Activated CD4-positive, alpha-beta memory T cell treated with anti-CD3 and anti-CD28 coated beads for 36 hours (primary cell): ENCODE data around the gene PNKD. TPM values are rescaled to one million over a fixed set of nuclear protein-coding genes. Genes with fewer than 3 reads are reported as not detected.

ENCODE experiments used
- CTCF ChIA-PET: fragments of 350-600 bp; sonication (Branson Sonifier 250); formaldehyde crosslinking; loops from one replicate; lab custom pipeline; 2021; ENCODE audit warnings: antibody characterized with exemption, inconsistent platforms; lab: Charles Lee
- POLR2A ChIA-PET: fragments of 350-600 bp; sonication (Branson Sonifier 250); formaldehyde crosslinking; loops from one replicate; lab custom pipeline; 2021; ENCODE audit warnings: antibody characterized with exemption; lab: Charles Lee
- DNase-seq: peaks from one replicate; pipeline ENCODE4 v3.0.0-alpha.2; 2020
- H3K27ac Mint-ChIP-seq: one replicate; pipeline ENCODE4 v1.8.0; 2021; ENCODE audit warnings: mixed read lengths
- H3K27me3 Mint-ChIP-seq: one replicate; pipeline ENCODE4 v1.8.0; 2021; ENCODE audit warnings: mixed read lengths
- H3K36me3 Mint-ChIP-seq: one replicate; pipeline ENCODE4 v1.8.0; 2021; ENCODE audit warnings: mixed read lengths
- H3K4me1 Mint-ChIP-seq: one replicate; pipeline ENCODE4 v1.8.0; 2021; ENCODE audit warnings: low read depth, mixed read lengths
- H3K4me3 Mint-ChIP-seq: one replicate; pipeline ENCODE4 v1.8.0; 2021; ENCODE audit warnings: mild to moderate bottlenecking, mixed read lengths
- H3K9me3 Mint-ChIP-seq: one replicate; pipeline ENCODE4 v1.8.0; 2021; ENCODE audit warnings: mixed read lengths
- intact Hi-C: fragments of 100-400 bp; cut with micrococcal nuclease; formaldehyde crosslinking; loops from one replicate; pipeline ENCODE4 v1.15.1; 2023
- total RNA-seq, 2 experiments: library from RNA; stranded (reverse); gene quantifications; one replicate each; pipeline ENCODE4 v1.2.3, GENCODE V29; 2021

PNKD gene
- total RNA-seq, 2 experiments from 2014 or later: 18.4 to 19.4 TPM

GRCh38 chr2:218256612-218257350, 13.5 kb upstream of the PNKD start:
- ChIA-PET POLR2A (interaction anchor here (0.9 to 1.8 kb wide), 6 partner anchors 8 to 68 kb away, joined by 3 to 11 read pairs (median 3); no protein-coding TSS in a partner anchor), CTCF (interaction anchor here (0.7 to 4.2 kb wide), 20 partner anchors 9 to 85 kb away, joined by 3 to 28 read pairs (median 5); partner anchors contain the start of genes AAMP, ARPC2 and PNKD)
- H3K27ac Mint-ChIP-seq: peak overlapping the region; percentile 84
- H3K27me3 Mint-ChIP-seq: no peaks in the 10 kb centered on the region
- intact Hi-C loops: loop anchor here (1.0 to 5.0 kb wide), 5 partner anchors 14 to 89 kb away; partner anchors contain the start of genes AAMP, CXCR1 and PNKD
- H3K4me3 Mint-ChIP-seq: no peak overlapping the region
- H3K36me3 Mint-ChIP-seq: peaks cover 31% of the 10 kb centered on the region
- DNase-seq: no peak
- no peaks in the 10 kb centered on the region for H3K9me3 Mint-ChIP-seq
- peaks cover 30% of the 10 kb centered on the region for H3K4me1 Mint-ChIP-seq

GRCh38 chr2:218257390-218257981, 12.8 kb upstream of the PNKD start:
- peak; percentile 85 for DNase-seq
- CTCF ChIA-PET: interaction anchor here (0.7 to 4.2 kb wide), 18 partner anchors 9 to 73 kb away, joined by 3 to 28 read pairs (median 5); partner anchors contain the start of genes AAMP, ARPC2 and PNKD
- intact Hi-C loops: loop anchor here (1.0 to 5.0 kb wide), 5 partner anchors 13 to 90 kb away; partner anchors contain the start of genes AAMP, CXCR1 and PNKD
- POLR2A ChIA-PET: interaction anchor here (0.9 to 1.7 kb wide), 6 partner anchors 7 to 69 kb away, joined by 3 to 11 read pairs (median 3); no protein-coding TSS in a partner anchor
- Mint-ChIP-seq H3K9me3 (no peaks in the 10 kb centered on the region), H3K27ac (peak overlapping the region; percentile 84), H3K36me3 (peaks cover 25% of the 10 kb centered on the region), H3K4me1 (peaks cover 25% of the 10 kb centered on the region), H3K27me3 (no peaks in the 10 kb centered on the region), H3K4me3 (no peak overlapping the region)

DNA sequence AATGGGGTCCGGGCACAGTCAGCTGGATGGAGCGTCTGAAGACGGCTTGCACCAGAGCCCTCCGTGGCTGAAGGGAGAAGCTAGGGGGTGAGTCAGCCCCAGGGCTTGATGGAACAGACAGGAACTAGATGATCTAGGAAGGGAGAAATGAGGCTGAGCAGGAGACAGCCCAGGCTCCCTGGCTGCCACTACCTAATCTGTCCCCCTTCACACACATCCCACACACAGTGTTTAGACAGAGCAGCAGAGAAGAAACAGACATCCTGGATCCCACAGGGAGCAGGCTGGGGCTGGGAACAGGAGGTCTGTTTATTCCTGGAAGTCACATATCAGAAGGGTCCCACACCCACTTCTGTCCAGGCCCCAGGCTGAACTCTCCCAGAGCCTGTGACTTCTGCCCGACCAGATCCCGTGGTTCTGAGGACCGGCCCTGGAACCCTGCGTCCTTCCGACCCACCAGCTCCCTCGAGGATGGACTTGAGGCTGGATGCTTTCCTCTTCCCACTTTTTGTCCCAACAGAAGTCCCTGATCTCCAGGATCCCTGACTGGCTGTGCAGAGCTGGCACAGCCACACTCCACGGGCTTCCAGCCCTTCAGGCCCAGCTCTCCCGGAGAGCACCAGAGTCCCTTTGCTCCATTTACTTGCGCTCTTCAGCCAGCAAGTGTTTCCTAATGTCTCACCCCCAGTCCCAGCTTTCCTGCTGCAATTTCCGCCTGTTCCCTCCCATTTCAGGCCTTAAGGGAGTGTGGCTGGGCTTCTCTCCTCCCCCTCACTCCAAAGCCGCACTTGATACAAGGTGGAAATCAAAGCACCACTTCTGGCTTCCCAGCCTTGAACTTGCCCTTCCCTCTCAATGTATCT, 11.0 kb upstream of the PNKD start:
- Mint-ChIP-seq H3K36me3 (peaks cover 14% of the 10 kb centered on the region), H3K27me3 (no peaks in the 10 kb centered on the region), H3K4me1 (peaks cover 29% of the 10 kb centered on the region), H3K4me3 (no peak overlapping the region), H3K27ac (no peak overlapping the region), H3K9me3 (no peaks in the 10 kb centered on the region)
- CTCF ChIA-PET: interaction anchor here (0.6 to 3.8 kb wide), 6 partner anchors 12 to 73 kb away, joined by 3 to 28 read pairs (median 4); partner anchors contain the start of genes AAMP and PNKD
- intact Hi-C loops: loop anchor here (5.0 kb wide), 1 partner anchor 92 kb away; the partner anchor contains the start of gene CXCR1
- no peak for DNase-seq
- POLR2A ChIA-PET: no interaction called here

GRCh38 chr2:218260166-218260565, 10.2 kb upstream of the PNKD start:
- CTCF ChIA-PET: interaction anchor here (1.2 to 3.8 kb wide), 3 partner anchors 11 to 74 kb away, joined by 3 to 28 read pairs (median 4); partner anchors contain the start of genes AAMP and PNKD
- no peak for DNase-seq
- H3K9me3 Mint-ChIP-seq: no peaks in the 10 kb centered on the region
- peaks cover 9% of the 10 kb centered on the region for H3K36me3 Mint-ChIP-seq
- H3K27ac Mint-ChIP-seq: no peak overlapping the region
- POLR2A ChIA-PET: no interaction called here
- H3K4me1 Mint-ChIP-seq: peaks cover 23% of the 10 kb centered on the region
- no peaks in the 10 kb centered on the region for H3K27me3 Mint-ChIP-seq
- no peak overlapping the region for H3K4me3 Mint-ChIP-seq
- intact Hi-C loops: no loop called here

DNA sequence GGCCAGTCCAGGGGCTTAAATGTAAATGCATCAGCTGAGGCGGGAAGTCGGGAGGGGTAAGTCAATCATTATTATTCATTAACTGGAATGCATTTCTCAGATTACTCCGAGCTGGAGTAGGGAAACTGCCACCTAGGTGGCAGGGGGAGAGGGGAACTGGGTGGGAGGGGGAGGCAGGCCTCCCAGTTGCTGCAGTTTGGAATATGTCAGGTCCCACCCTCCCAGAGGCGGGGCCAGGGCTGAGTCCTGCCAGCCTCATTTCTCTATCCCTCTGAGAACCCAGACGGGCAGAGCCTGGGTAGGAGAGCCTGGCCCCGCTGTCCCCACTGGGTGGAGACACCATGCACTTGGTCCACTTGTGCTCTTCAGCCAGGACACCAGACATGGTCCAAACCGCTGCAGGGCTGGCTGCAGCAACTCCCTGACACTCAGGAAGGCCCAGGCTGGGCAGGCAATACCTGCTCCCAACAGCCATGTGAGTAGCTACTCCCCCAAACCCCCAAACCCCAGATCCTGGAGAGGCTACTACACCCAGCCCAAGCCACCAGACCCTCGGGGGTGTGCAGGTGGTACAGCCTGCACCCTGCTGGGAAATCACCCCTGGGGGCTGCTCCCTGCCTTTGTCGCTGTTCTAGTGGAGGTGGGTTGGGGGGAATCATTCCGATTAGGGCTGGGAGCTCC, 9.4 kb upstream of the PNKD start, which contains the start of gene GPBAR1:
Gene GPBAR1 (plus strand): TSS at position 274 of the 681 bp plus-strand sequence. CDS start 1,710 bp downstream, outside the sequence.
- Mint-ChIP-seq H3K36me3 (peaks cover 6% of the 10 kb centered on the region), H3K4me3 (no peak within 1 kb of the TSS), H3K27me3 (no peaks in the 10 kb centered on the region), H3K4me1 (peaks cover 19% of the 10 kb centered on the region), H3K27ac (no peak within 1 kb of the TSS), H3K9me3 (no peaks in the 10 kb centered on the region)
- POLR2A ChIA-PET: interaction anchor here (1.8 kb wide), 1 partner anchor 8 kb away, joined by 4 read pairs; no protein-coding TSS in a partner anchor
- CTCF ChIA-PET: interaction anchor here (1.7 to 1.8 kb wide), 2 partner anchors 10 to 75 kb away, joined by 4 to 5 read pairs; no protein-coding TSS in a partner anchor
- DNase-seq: no peak
- intact Hi-C loops: no loop called here

- Mint-ChIP-seq H3K4me1 (peaks cover 16% of the 10 kb centered on the region), H3K27ac (no peak overlapping the region), H3K27me3 (no peaks in the 10 kb centered on the region), H3K4me3 (no peak overlapping the region), H3K36me3 (peaks cover 5% of the 10 kb centered on the region), H3K9me3 (no peaks in the 10 kb centered on the region)
- POLR2A ChIA-PET: interaction anchor here (0.6 to 1.8 kb wide), 2 partner anchors 9 to 61 kb away, joined by 4 to 6 read pairs; no protein-coding TSS in a partner anchor
- no peak for DNase-seq
- intact Hi-C loops: no loop called here
- CTCF ChIA-PET: interaction anchor here (1.8 kb wide), 1 partner anchor 10 kb away, joined by 5 read pairs; no protein-coding TSS in a partner anchor
These were observed 8.7 kb upstream of the PNKD start for GRCh38 chr2:218261423-218262236.

DNA sequence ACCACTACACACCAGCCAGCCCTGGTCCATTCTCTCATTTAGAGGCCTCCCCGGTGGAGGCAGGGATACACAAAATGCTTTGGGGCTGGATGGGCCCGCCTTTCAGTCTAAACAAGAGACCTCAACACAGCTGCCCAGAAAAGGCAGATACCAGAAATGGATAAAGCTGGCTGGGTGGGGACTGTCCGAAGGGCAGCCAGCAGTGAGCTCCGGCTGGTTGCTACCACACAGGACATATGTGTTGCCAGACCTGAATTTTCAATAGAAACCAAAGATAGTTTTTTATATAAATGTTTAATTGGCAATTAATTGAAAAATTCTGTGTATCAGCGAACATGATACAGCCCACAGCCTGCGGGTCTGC, 8.1 kb upstream of the PNKD start:
- intact Hi-C loops: no loop called here
- POLR2A ChIA-PET: interaction anchor here (0.6 to 1.8 kb wide), 2 partner anchors 10 to 61 kb away, joined by 4 to 6 read pairs; no protein-coding TSS in a partner anchor
- DNase-seq: no peak
- H3K4me1 Mint-ChIP-seq: peaks cover 12% of the 10 kb centered on the region
- H3K27me3 Mint-ChIP-seq: no peaks in the 10 kb centered on the region
- CTCF ChIA-PET: interaction anchor here (1.8 kb wide), 1 partner anchor 9 kb away, joined by 5 read pairs; no protein-coding TSS in a partner anchor
- H3K9me3 Mint-ChIP-seq: no peaks in the 10 kb centered on the region
- no peak overlapping the region for H3K27ac Mint-ChIP-seq
- H3K36me3 Mint-ChIP-seq: peaks cover 10% of the 10 kb centered on the region
- H3K4me3 Mint-ChIP-seq: no peak overlapping the region

DNA sequence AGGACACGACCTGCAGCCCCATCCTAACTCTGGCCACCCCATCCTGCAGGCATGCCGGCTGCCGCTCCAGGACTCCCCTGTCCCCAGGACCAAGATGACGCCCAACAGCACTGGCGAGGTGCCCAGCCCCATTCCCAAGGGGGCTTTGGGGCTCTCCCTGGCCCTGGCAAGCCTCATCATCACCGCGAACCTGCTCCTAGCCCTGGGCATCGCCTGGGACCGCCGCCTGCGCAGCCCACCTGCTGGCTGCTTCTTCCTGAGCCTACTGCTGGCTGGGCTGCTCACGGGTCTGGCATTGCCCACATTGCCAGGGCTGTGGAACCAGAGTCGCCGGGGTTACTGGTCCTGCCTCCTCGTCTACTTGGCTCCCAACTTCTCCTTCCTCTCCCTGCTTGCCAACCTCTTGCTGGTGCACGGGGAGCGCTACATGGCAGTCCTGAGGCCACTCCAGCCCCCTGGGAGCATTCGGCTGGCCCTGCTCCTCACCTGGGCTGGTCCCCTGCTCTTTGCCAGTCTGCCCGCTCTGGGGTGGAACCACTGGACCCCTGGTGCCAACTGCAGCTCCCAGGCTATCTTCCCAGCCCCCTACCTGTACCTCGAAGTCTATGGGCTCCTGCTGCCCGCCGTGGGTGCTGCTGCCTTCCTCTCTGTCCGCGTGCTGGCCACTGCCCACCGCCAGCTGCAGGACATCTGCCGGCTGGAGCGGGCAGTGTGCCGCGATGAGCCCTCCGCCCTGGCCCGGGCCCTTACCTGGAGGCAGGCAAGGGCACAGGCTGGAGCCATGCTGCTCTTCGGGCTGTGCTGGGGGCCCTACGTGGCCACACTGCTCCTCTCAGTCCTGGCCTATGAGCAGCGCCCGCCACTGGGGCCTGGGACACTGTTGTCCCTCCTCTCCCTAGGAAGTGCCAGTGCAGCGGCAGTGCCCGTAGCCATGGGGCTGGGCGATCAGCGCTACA, 7.4 kb upstream of the PNKD start:
- no peak for DNase-seq
- intact Hi-C loops: no loop called here
- H3K27me3 Mint-ChIP-seq: no peaks in the 10 kb centered on the region
- no peak overlapping the region for H3K27ac Mint-ChIP-seq
- no peaks in the 10 kb centered on the region for H3K9me3 Mint-ChIP-seq
- peaks cover 12% of the 10 kb centered on the region for H3K36me3 Mint-ChIP-seq
- POLR2A ChIA-PET: interaction anchor here (0.6 kb wide), 1 partner anchor 62 kb away, joined by 6 read pairs; no protein-coding TSS in a partner anchor
- no peak overlapping the region for H3K4me3 Mint-ChIP-seq
- peaks cover 11% of the 10 kb centered on the region for H3K4me1 Mint-ChIP-seq
- CTCF ChIA-PET: interaction anchor here (1.8 kb wide), 1 partner anchor 8 kb away, joined by 5 read pairs; no protein-coding TSS in a partner anchor

- intact Hi-C loops: no loop called here
- POLR2A ChIA-PET: interaction anchor here (1.3 kb wide), 1 partner anchor 8 kb away, joined by 3 read pairs; no protein-coding TSS in a partner anchor
- Mint-ChIP-seq H3K27ac (no peak overlapping the region), H3K4me1 (peaks cover 13% of the 10 kb centered on the region), H3K4me3 (no peak overlapping the region), H3K36me3 (peaks cover 12% of the 10 kb centered on the region), H3K9me3 (no peaks in the 10 kb centered on the region), H3K27me3 (no peaks in the 10 kb centered on the region)
- no peak for DNase-seq
- CTCF ChIA-PET: no interaction called here
These were observed 6.3 kb upstream of the PNKD start for GRCh38 chr2:218263817-218264641.
